ENCODE data around the gene SULT1A2.

Gene SULT1A2

DNA sequence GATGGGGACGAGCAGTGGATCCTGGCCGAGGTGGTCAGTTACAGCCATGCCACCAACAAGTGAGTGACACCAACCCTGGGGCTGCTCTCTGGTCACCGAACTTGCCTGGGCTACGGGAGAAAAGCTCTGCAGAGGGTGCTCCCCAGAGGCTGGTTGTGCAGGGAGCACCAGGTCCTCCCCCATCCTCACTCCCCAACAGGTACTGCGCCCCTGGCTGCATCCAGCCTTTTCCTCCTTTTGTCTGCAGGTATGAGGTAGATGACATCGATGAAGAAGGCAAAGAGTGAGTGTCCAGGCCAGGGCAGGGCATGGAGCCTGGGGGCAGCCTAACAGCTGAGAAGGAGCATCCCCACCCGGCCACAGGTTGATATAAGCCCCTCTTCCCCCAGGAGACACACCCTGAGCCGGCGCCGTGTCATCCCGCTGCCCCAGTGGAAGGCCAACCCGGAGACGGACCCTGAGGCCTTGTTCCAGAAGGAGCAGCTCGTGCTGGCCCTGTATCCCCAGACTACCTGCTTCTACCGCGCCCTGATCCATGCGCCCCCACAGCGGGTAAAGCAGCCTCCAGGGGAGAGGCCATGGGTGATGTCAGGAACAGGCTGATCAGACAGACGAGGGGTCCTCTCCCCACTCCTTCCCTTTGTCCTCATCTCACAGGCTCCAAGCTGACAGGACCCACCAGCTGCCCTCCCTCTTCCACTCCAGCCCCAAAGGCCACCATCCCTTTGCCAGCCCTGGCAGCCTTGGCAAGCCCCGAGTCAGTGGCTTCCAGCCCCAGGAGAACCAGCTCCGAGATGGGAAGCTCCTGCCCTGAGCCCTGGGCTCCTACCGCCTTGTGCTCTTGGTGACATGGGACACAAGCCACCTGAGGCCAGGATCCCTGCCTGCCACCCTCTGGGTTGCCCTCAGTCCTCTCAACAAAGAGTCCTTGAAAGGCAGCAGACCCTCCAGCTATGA, 6.2 kb downstream of the SULT1A2 start:
- no peaks in the 10 kb centered on the region for H3K9me3 ChIP-seq (ENCODE audit: low read length)
- H3K27ac ChIP-seq (ENCODE audit: low read depth, low read length, poor library complexity, severe bottlenecking): no peak overlapping the region
- H3K4me3 ChIP-seq (ENCODE audit: low read depth, low read length, poor library complexity, severe bottlenecking): no peak overlapping the region
- H3K36me3 ChIP-seq (ENCODE audit: insufficient read depth, low read length): peaks cover 21% of the 10 kb centered on the region; the same call in 1 of the 2 replicates
- no peaks in the 10 kb centered on the region for H3K4me1 ChIP-seq (ENCODE audit: insufficient read depth, low read length, severe bottlenecking)
- H3K9me2 ChIP-seq (ENCODE audit: low read depth, low read length): no peaks in the 10 kb centered on the region
- H3K9ac ChIP-seq (ENCODE audit: low read length): no peak overlapping the region
- no peaks in the 10 kb centered on the region for H3F3A ChIP-seq (ENCODE audit: insufficient read depth, low read length)
- H4K20me1 ChIP-seq (ENCODE audit: insufficient read depth, low read length): no peaks in the 10 kb centered on the region
- H3K4me2 ChIP-seq (ENCODE audit: low read length): no peak overlapping the region
- no peaks in the 10 kb centered on the region for H3K79me2 ChIP-seq (ENCODE audit: insufficient read depth, low read length)
- no peaks in the 10 kb centered on the region for H3K27me3 ChIP-seq (ENCODE audit: insufficient read depth, low read length)
- H2AFZ ChIP-seq (ENCODE audit: low read length): no peak overlapping the region
- TF ChIP-seq, protein P1, sequence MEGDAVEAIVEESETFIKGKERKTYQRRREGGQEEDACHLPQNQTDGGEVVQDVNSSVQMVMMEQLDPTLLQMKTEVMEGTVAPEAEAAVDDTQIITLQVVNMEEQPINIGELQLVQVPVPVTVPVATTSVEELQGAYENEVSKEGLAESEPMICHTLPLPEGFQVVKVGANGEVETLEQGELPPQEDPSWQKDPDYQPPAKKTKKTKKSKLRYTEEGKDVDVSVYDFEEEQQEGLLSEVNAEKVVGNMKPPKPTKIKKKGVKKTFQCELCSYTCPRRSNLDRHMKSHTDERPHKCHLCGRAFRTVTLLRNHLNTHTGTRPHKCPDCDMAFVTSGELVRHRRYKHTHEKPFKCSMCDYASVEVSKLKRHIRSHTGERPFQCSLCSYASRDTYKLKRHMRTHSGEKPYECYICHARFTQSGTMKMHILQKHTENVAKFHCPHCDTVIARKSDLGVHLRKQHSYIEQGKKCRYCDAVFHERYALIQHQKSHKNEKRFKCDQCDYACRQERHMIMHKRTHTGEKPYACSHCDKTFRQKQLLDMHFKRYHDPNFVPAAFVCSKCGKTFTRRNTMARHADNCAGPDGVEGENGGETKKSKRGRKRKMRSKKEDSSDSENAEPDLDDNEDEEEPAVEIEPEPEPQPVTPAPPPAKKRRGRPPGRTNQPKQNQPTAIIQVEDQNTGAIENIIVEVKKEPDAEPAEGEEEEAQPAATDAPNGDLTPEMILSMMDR (IDR thresholded peaks at IDR 0.05; ENCODE audit: low read length): no peak
- TF ChIP-seq EZH2 (IDR thresholded peaks at IDR 0.05; ENCODE audit: borderline replicate concordance, low read length): no peak

DNA sequence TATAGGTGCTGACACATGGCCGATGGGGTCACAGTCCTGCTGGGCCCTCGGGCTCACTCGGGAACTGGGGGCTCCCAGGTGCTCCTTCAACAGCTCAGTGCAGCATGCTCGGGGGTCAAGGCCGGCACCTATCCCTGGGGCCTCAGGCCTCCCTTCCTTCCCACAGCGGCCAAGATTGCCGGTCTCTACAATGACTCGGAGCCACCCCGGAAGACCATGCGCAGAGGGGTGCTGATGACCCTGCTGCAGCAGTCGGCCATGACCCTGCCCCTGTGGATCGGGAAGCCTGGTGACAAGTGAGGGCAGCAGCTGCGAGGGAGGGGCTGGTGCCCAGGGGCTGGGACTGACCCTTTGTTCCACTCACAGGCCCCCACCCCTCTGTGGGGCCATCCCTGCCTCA, 6.9 kb downstream of the SULT1A2 start:
- Histone ChIP-seq H3K4me2 (ENCODE audit: low read length) (no peak overlapping the region), H2AFZ (ENCODE audit: low read length) (no peak overlapping the region), H3K9me3 (ENCODE audit: low read length) (no peaks in the 10 kb centered on the region), H3K36me3 (ENCODE audit: insufficient read depth, low read length) (peaks cover 21% of the 10 kb centered on the region; the same call in 1 of the 2 replicates), H3K79me2 (ENCODE audit: insufficient read depth, low read length) (no peaks in the 10 kb centered on the region), H3K9me2 (ENCODE audit: low read depth, low read length) (no peaks in the 10 kb centered on the region), H3K4me1 (ENCODE audit: insufficient read depth, low read length, severe bottlenecking) (no peaks in the 10 kb centered on the region), H4K20me1 (ENCODE audit: insufficient read depth, low read length) (no peaks in the 10 kb centered on the region), H3K4me3 (ENCODE audit: low read depth, low read length, poor library complexity, severe bottlenecking) (no peak overlapping the region), H3K9ac (ENCODE audit: low read length) (no peak overlapping the region), H3F3A (ENCODE audit: insufficient read depth, low read length) (no peaks in the 10 kb centered on the region), H3K27ac (ENCODE audit: low read depth, low read length, poor library complexity, severe bottlenecking) (no peak overlapping the region), H3K27me3 (ENCODE audit: insufficient read depth, low read length) (no peaks in the 10 kb centered on the region)
- TF ChIP-seq, protein P1 (IDR thresholded peaks at IDR 0.05; ENCODE audit: low read length): no peak
- TF ChIP-seq EZH2 (IDR thresholded peaks at IDR 0.05; ENCODE audit: borderline replicate concordance, low read length): no peak

DNA sequence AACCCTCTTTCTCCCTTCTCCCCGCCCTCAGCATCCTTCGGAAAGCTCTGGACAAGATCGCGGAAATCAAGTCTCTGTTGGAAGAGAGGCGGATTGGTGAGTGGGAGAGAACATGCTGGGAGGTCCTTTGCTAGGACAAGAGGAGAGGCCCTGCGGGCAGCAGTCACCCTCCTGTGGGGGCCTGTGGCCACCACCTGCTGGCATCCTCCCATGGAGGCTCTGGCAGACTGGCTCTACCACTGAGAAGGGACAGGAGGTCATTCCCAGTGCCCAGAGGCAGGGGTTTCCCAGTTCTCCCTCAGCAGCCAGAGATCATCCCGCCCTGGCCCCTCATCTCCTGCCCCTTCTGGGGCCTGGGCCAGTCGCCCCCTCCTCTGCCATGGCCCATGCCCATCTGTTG, 7.8 kb downstream of the SULT1A2 start:
- Histone ChIP-seq H3K36me3 (ENCODE audit: insufficient read depth, low read length) (peaks cover 21% of the 10 kb centered on the region), H3K4me3 (ENCODE audit: low read depth, low read length, poor library complexity, severe bottlenecking) (no peak overlapping the region), H3K4me1 (ENCODE audit: insufficient read depth, low read length, severe bottlenecking) (no peaks in the 10 kb centered on the region), H3K9me3 (ENCODE audit: low read length) (no peaks in the 10 kb centered on the region), H3K4me2 (ENCODE audit: low read length) (no peak overlapping the region), H3K79me2 (ENCODE audit: insufficient read depth, low read length) (no peaks in the 10 kb centered on the region), H2AFZ (ENCODE audit: low read length) (no peak overlapping the region), H3K9me2 (ENCODE audit: low read depth, low read length) (no peaks in the 10 kb centered on the region), H3K27me3 (ENCODE audit: insufficient read depth, low read length) (no peaks in the 10 kb centered on the region), H3K9ac (ENCODE audit: low read length) (no peak overlapping the region), H3F3A (ENCODE audit: insufficient read depth, low read length) (no peaks in the 10 kb centered on the region), H3K27ac (ENCODE audit: low read depth, low read length, poor library complexity, severe bottlenecking) (no peak overlapping the region), H4K20me1 (ENCODE audit: insufficient read depth, low read length) (no peaks in the 10 kb centered on the region)
- TF ChIP-seq, protein P1 (IDR thresholded peaks at IDR 0.05; ENCODE audit: low read length): no peak
- no peak for TF ChIP-seq EZH2 (IDR thresholded peaks at IDR 0.05; ENCODE audit: borderline replicate concordance, low read length)

All from OCI-LY1 (cell line).